Measurements from ENCODE around the gene TBL1X. TPM values are rescaled to one million over a fixed set of nuclear protein-coding genes. Genes with fewer than 3 reads are reported as not detected.

TBL1X gene
- polyA plus RNA-seq, 1 donor (not counting 4 experiments of a cell fraction or from before 2014, with no cell fraction given), result 2.2 TPM

- Histone ChIP-seq H3K79me2 (ENCODE audit: control insufficient read depth, insufficient read depth, low read length) (no peaks in the 10 kb centered on the region), H3K4me2 (ENCODE audit: control insufficient read depth, extremely low read depth, insufficient read depth, low read depth, low read length) (no peak overlapping the region), H3K9me3 (ENCODE audit: control insufficient read depth, low read depth, low read length) (no peaks in the 10 kb centered on the region), H4K20me1 (ENCODE audit: control insufficient read depth, extremely low read depth, insufficient read depth, low read length) (no peaks in the 10 kb centered on the region), H3K27ac (ENCODE audit: control insufficient read depth, insufficient read depth, low read length) (no peak overlapping the region), H3K9ac (ENCODE audit: control insufficient read depth, extremely low read depth, insufficient read depth, low read length) (no peak overlapping the region), H3K4me3 (ENCODE audit: control insufficient read depth in 2 of 3, extremely low read depth in 1 of 3, insufficient read depth in 2 of 3, low read depth in 1 of 3, low read length in 3 of 3) (no peak overlapping the region), H3K36me3 (ENCODE audit: control insufficient read depth in 2 of 2, extremely low read depth in 1 of 2, insufficient read depth in 2 of 2, low read length in 2 of 2) (no peaks in the 10 kb centered on the region), H3K4me1 (ENCODE audit: control insufficient read depth, extremely low read depth, insufficient read depth, low read length) (no peaks in the 10 kb centered on the region), H3K27me3 (ENCODE audit: control insufficient read depth, extremely low read depth, insufficient read depth, low read length) (no peaks in the 10 kb centered on the region), H3K9me1 (ENCODE audit: control insufficient read depth, extremely low read depth, insufficient read depth, low read length) (no peaks in the 10 kb centered on the region), H2AFZ (ENCODE audit: control insufficient read depth, low read length) (no peak overlapping the region)
- dilution Hi-C loops (cut with MboI; ENCODE audit: extremely low pct_ligation_motif_present, low sequenced_read_pairs), result no loop called here
- FAIRE-seq (no peak), DNase-seq (ENCODE audit: low read depth, low spot score) (no peak)
- no peak for TF ChIP-seq CTCF (optimal IDR thresholded peaks at IDR 0.05 in 1 of 3, IDR thresholded peaks at IDR 0.05 in 1 of 3, conservative IDR thresholded peaks at IDR 0.05 in 1 of 3; ENCODE audit: extremely low read depth in 1 of 3, insufficient read depth in 2 of 3, low read length in 3 of 3)
- TF ChIP-seq EZH2 (IDR thresholded peaks at IDR 0.05; ENCODE audit: low read length), result no peak
Measured at GRCh38 chrX:9597361-9598035, 132.6 kb downstream of the TBL1X start.

GRCh38 chrX:9598344-9598743 lies 133.5 kb downstream of the TBL1X start:
- no peak for FAIRE-seq
- Histone ChIP-seq H3K79me2 (ENCODE audit: control insufficient read depth, insufficient read depth, low read length) (no peaks in the 10 kb centered on the region), H3K4me1 (ENCODE audit: control insufficient read depth, extremely low read depth, insufficient read depth, low read length) (no peaks in the 10 kb centered on the region), H3K4me2 (ENCODE audit: control insufficient read depth, extremely low read depth, insufficient read depth, low read depth, low read length) (no peak overlapping the region), H4K20me1 (ENCODE audit: control insufficient read depth, extremely low read depth, insufficient read depth, low read length) (no peaks in the 10 kb centered on the region), H3K36me3 (ENCODE audit: control insufficient read depth in 2 of 2, extremely low read depth in 1 of 2, insufficient read depth in 2 of 2, low read length in 2 of 2) (no peaks in the 10 kb centered on the region), H2AFZ (ENCODE audit: control insufficient read depth, low read length) (no peak overlapping the region), H3K9me1 (ENCODE audit: control insufficient read depth, extremely low read depth, insufficient read depth, low read length) (no peaks in the 10 kb centered on the region), H3K9me3 (ENCODE audit: control insufficient read depth, low read depth, low read length) (no peaks in the 10 kb centered on the region), H3K9ac (ENCODE audit: control insufficient read depth, extremely low read depth, insufficient read depth, low read length) (no peak overlapping the region), H3K27me3 (ENCODE audit: control insufficient read depth, extremely low read depth, insufficient read depth, low read length) (no peaks in the 10 kb centered on the region), H3K27ac (ENCODE audit: control insufficient read depth, insufficient read depth, low read length) (no peak overlapping the region), H3K4me3 (ENCODE audit: control insufficient read depth in 2 of 3, extremely low read depth in 1 of 3, insufficient read depth in 2 of 3, low read depth in 1 of 3, low read length in 3 of 3) (no peak overlapping the region)
- dilution Hi-C loops (cut with MboI; ENCODE audit: extremely low pct_ligation_motif_present, low sequenced_read_pairs), result no loop called here
- no peak for TF ChIP-seq EZH2 (IDR thresholded peaks at IDR 0.05; ENCODE audit: low read length)
- TF ChIP-seq CTCF (optimal IDR thresholded peaks at IDR 0.05 in 1 of 3, IDR thresholded peaks at IDR 0.05 in 1 of 3, conservative IDR thresholded peaks at IDR 0.05 in 1 of 3; ENCODE audit: extremely low read depth in 1 of 3, insufficient read depth in 2 of 3, low read length in 3 of 3), result no peak
- no peak for DNase-seq (ENCODE audit: low read depth, low spot score)

All from keratinocyte (primary cell).